Thymus (tissue), 11 donors: ENCODE results near the gene DDA1. TPM values are rescaled to one million over a fixed set of nuclear protein-coding genes. Genes with fewer than 3 reads are reported as not detected.

Experiments
- DNase-seq, 9 donors: peaks; one replicate each; pipeline ENCODE4 v3.0.0-alpha.2; 2013; ENCODE audit warnings: low spot score in 9 of 9, low read depth in 6 of 9, missing footprints in 1 of 9
- H3K27ac ChIP-seq, 2 donors: one replicate each; pipeline ENCODE4 v1.5.1; 2013; ENCODE audit warnings: control low read depth in 1 of 2, low read depth in 1 of 2, low read length in 1 of 2, mild to moderate bottlenecking in 1 of 2, moderate library complexity in 1 of 2
- H3K27me3 ChIP-seq, 2 donors: one replicate each; pipeline ENCODE4 v1.5.1; 2013; ENCODE audit warnings: low read length in 1 of 2; ENCODE audit not compliant: control insufficient read depth in 2 of 2, insufficient read depth in 1 of 2
- H3K36me3 ChIP-seq, 2 donors: one replicate each; pipeline ENCODE4 v1.5.1; 2013; ENCODE audit warnings: low read length in 1 of 2, mild to moderate bottlenecking in 1 of 2, moderate library complexity in 1 of 2; ENCODE audit not compliant: control insufficient read depth in 2 of 2, insufficient read depth in 2 of 2
- H3K4me1 ChIP-seq, 2 donors: one replicate each; pipeline ENCODE4 v1.5.1; 2013; ENCODE audit warnings: low read length in 2 of 2; ENCODE audit not compliant: control insufficient read depth in 2 of 2, insufficient read depth in 2 of 2
- H3K4me3 ChIP-seq, 2 donors: one replicate each; pipeline ENCODE4 v1.5.1; 2013; ENCODE audit warnings: low read length in 2 of 2, control low read depth in 1 of 2, mild to moderate bottlenecking in 1 of 2
- H3K9me3 ChIP-seq, 2 donors: one replicate each; pipeline ENCODE4 v1.5.1; 2013; ENCODE audit warnings: low read length in 1 of 2, mild to moderate bottlenecking in 1 of 2; ENCODE audit not compliant: control insufficient read depth in 2 of 2, insufficient read depth in 1 of 2
- WGBS: extraction: QIAGEN DNeasy Blood & Tissue Kit; methylation state at CpG from one replicate; pipeline ENCODE4 v1.1.7; 2013; 5-methylcytosine and 5-hydroxymethylcytosine counted together
- polyA plus RNA-seq: library from polyadenylated mRNA; stranded (reverse); fragments of 200-250 nt; gene quantifications from one replicate; pipeline ENCODE4 v1.2.3, GENCODE V29; 2013
- total RNA-seq: library from RNA; stranded (reverse); fragments of 120-200 nt; gene quantifications from one replicate; pipeline ENCODE4 v1.2.4, GENCODE V29; 2013
- donor health status: healthy.

DDA1 gene
- total and polyA plus RNA-seq, 2 donors = 23.5 to 51.7 TPM

GRCh38 chr19:17283504-17283996 lies 25.8 kb upstream of the DDA1 start:
- Histone ChIP-seq H3K9me3 (no peaks in the 10 kb centered on the region), H3K36me3 (peaks cover 7 to 17% of the 10 kb centered on the region in 2 donors), H3K27ac (no peak overlapping the region), H3K27me3 (peaks cover 0 to 15% of the 10 kb centered on the region in 2 donors), H3K4me1 (peaks cover 3 to 16% of the 10 kb centered on the region in 2 donors), H3K4me3 (no peak overlapping the region)
- no peak for DNase-seq
- WGBS = 97% methylated on average over 7 of the region's 7 CpGs

GRCh38 chr19:17285415-17286135 lies 23.8 kb upstream of the DDA1 start:
- no peak overlapping the region for H3K27ac ChIP-seq
- H3K4me1 ChIP-seq = peaks cover 3 to 16% of the 10 kb centered on the region in 2 donors
- DNase-seq = no peak
- WGBS = 93% methylated on average over 18 of the region's 18 CpGs
- peaks cover 0 to 18% of the 10 kb centered on the region in 2 donors for H3K27me3 ChIP-seq
- peaks cover 0 to 5% of the 10 kb centered on the region in 2 donors for H3K36me3 ChIP-seq
- no peak overlapping the region for H3K4me3 ChIP-seq
- no peaks in the 10 kb centered on the region for H3K9me3 ChIP-seq

GRCh38 chr19:17286263-17286662 lies 23.1 kb upstream of the DDA1 start:
- Histone ChIP-seq H3K27me3 (peaks cover 0 to 16% of the 10 kb centered on the region in 2 donors), H3K36me3 (peaks cover 0 to 5% of the 10 kb centered on the region in 2 donors), H3K4me3 (no peak overlapping the region), H3K27ac (no peak overlapping the region), H3K9me3 (no peaks in the 10 kb centered on the region), H3K4me1 (peaks cover 3 to 13% of the 10 kb centered on the region in 2 donors)
- WGBS = 97% methylated on average over 11 of the region's 11 CpGs
- no peak for DNase-seq

- Histone ChIP-seq H3K27ac (no peak overlapping the region), H3K4me3 (no peak overlapping the region), H3K9me3 (no peaks in the 10 kb centered on the region), H3K4me1 (peaks cover under 1 to 8% of the 10 kb centered on the region in 2 donors), H3K36me3 (peaks cover 0 to 5% of the 10 kb centered on the region in 2 donors), H3K27me3 (peaks cover 0 to 11% of the 10 kb centered on the region in 2 donors)
- 96% methylated on average over 9 of the region's 9 CpGs for WGBS
- DNase-seq = no peak
Observed at GRCh38 chr19:17286752-17287151, 22.6 kb upstream of the DDA1 start.

- no peak overlapping the region for H3K27ac ChIP-seq
- 19% methylated on average over 22 of the region's 22 CpGs for WGBS
- peak in 1 of 9 donors; percentile 61 for DNase-seq
- peaks cover 0 to 4% of the 10 kb centered on the region in 2 donors for H3K9me3 ChIP-seq
- peaks cover 0 to 3% of the 10 kb centered on the region in 2 donors for H3K27me3 ChIP-seq
- peaks cover 2 to 5% of the 10 kb centered on the region in 2 donors for H3K36me3 ChIP-seq
- H3K4me1 ChIP-seq = peaks cover 7 to 10% of the 10 kb centered on the region in 2 donors
- no peak overlapping the region for H3K4me3 ChIP-seq
Observed at GRCh38 chr19:17289489-17289888, 19.9 kb upstream of the DDA1 start.

- WGBS = 3% methylated on average over 46 of the region's 46 CpGs
- H3K4me3 ChIP-seq = peak overlapping the region; percentile 51 to 55
- peak overlapping the region in 1 of 2 donors; percentile 17 for H3K27ac ChIP-seq
- peak in 4 of 9 donors; percentile 68 to 87 (median 74) for DNase-seq
- H3K36me3 ChIP-seq = peaks cover 6 to 10% of the 10 kb centered on the region in 2 donors
- H3K9me3 ChIP-seq = peaks cover 0 to 4% of the 10 kb centered on the region in 2 donors
- H3K4me1 ChIP-seq = peaks cover 7 to 10% of the 10 kb centered on the region in 2 donors
- H3K27me3 ChIP-seq = peaks cover 0 to 3% of the 10 kb centered on the region in 2 donors
Observed at GRCh38 chr19:17292301-17293074, 16.9 kb upstream of the DDA1 start.

GRCh38 chr19:17293605-17294004 lies 15.8 kb upstream of the DDA1 start:
- no peak for DNase-seq
- peaks cover 0 to 11% of the 10 kb centered on the region in 2 donors for H3K9me3 ChIP-seq
- H3K4me1 ChIP-seq = peaks cover 7 to 10% of the 10 kb centered on the region in 2 donors
- no peak overlapping the region for H3K4me3 ChIP-seq
- H3K27ac ChIP-seq = no peak overlapping the region
- peaks cover 13 to 15% of the 10 kb centered on the region in 2 donors for H3K36me3 ChIP-seq
- peaks cover 0 to 3% of the 10 kb centered on the region in 2 donors for H3K27me3 ChIP-seq
- WGBS = 97% methylated on average over 14 of the region's 14 CpGs

GRCh38 chr19:17294051-17294891 lies 15.1 kb upstream of the DDA1 start:
- H3K36me3 ChIP-seq = peaks cover 15 to 16% of the 10 kb centered on the region in 2 donors
- no peak overlapping the region for H3K27ac ChIP-seq
- peaks cover 0 to 13% of the 10 kb centered on the region in 2 donors for H3K9me3 ChIP-seq
- H3K27me3 ChIP-seq = peaks cover 0 to 3% of the 10 kb centered on the region in 2 donors
- peaks cover 7 to 10% of the 10 kb centered on the region in 2 donors for H3K4me1 ChIP-seq
- no peak for DNase-seq
- no peak overlapping the region for H3K4me3 ChIP-seq
- 92% methylated on average over 48 of the region's 48 CpGs for WGBS
